Sigmoid colon (tissue), 7 donors: Measurements from ENCODE around the gene ERG. TPM values are rescaled to one million over a fixed set of nuclear protein-coding genes. Genes with fewer than 3 reads are reported as not detected.

Source experiments
- DNase-seq: peaks from one replicate; pipeline ENCODE4 v3.0.0-alpha.2; 2019
- H3K27ac ChIP-seq, 4 donors: fragments of 200-600 bp; sonication (generic); one replicate each; pipeline ENCODE4 v1.5.1; 2016 to 2019; ENCODE audit warnings: mild to moderate bottlenecking in 1 of 4
- H3K27me3 ChIP-seq, 3 donors: fragments of 200-600 bp; sonication (generic); one replicate each; pipeline ENCODE4 v1.5.1; 2019; ENCODE audit warnings: mild to moderate bottlenecking in 1 of 3
- H3K36me3 ChIP-seq, 4 donors: fragments of 200-600 bp; sonication (generic); one replicate each; pipeline ENCODE4 v1.5.1; 2016 to 2019
- H3K4me1 ChIP-seq, 4 donors: fragments of 200-600 bp; sonication (generic); one replicate each; pipeline ENCODE4 v1.5.1; 2017 to 2019
- H3K4me3 ChIP-seq, 4 donors: fragments of 200-600 bp; sonication (generic); one replicate each; pipeline ENCODE4 v1.5.1; 2017 to 2019; ENCODE audit warnings: mild to moderate bottlenecking in 2 of 4, moderate library complexity in 1 of 4
- H3K9me3 ChIP-seq, 4 donors: fragments of 200-600 bp in 3 of 4; sonication (generic) in 3 of 4; one replicate each; pipeline versions ENCODE4 v1.5.1 to v1.6.1; 2013 to 2019
- CTCF ChIP-seq, 4 experiments: fragments of 450-650 bp in 3 of 4; fragments of 200-600 bp in 1 of 4; IDR thresholded peaks; one replicate each; pipeline ENCODE4 v1.5.1; 2016 to 2019; ENCODE audit warnings: antibody characterized with exemption in 4 of 4, mild to moderate bottlenecking in 3 of 4, moderate library complexity in 2 of 4
- EP300 ChIP-seq, 4 donors: sonication (generic); formaldehyde crosslinking; IDR thresholded peaks; one replicate each; pipeline ENCODE4 v1.6.1; 2017; ENCODE audit warnings: antibody characterized with exemption in 4 of 4
- POLR2A ChIP-seq, 2 donors: fragments of 450-650 bp; IDR thresholded peaks; one replicate each; pipeline ENCODE4 v1.6.1; 2016; ENCODE audit warnings: antibody characterized with exemption in 2 of 2, mild to moderate bottlenecking in 2 of 2, moderate library complexity in 2 of 2
- POLR2AphosphoS5 ChIP-seq, 4 donors: sonication (generic); formaldehyde crosslinking; IDR thresholded peaks; one replicate each; pipeline ENCODE4 v1.6.1; 2017; ENCODE audit warnings: antibody characterized with exemption in 4 of 4
- WGBS, 2 donors: extraction: QIAGEN DNeasy Blood & Tissue Kit; methylation state at CpG; one replicate each; pipeline ENCODE4 v1.1.7; 2013; 5-methylcytosine and 5-hydroxymethylcytosine counted together
- intact Hi-C: fragments of 100-400 bp; cut with DNase I; formaldehyde crosslinking; loops from one replicate; pipeline ENCODE4 v1.15.1; 2023
- polyA plus RNA-seq, 3 donors: library from polyadenylated mRNA; stranded (reverse); fragments of 200-250 nt; gene quantifications; one replicate each; pipeline ENCODE4 v1.2.3, GENCODE V29; 2013
- total RNA-seq, 4 donors: library from RNA; depleted of rRNA; stranded (reverse); fragments of >200 nt; gene quantifications; one replicate each; pipeline ENCODE4 v1.1.0, GENCODE V29; 2016
- donor health status: healthy with polysubstance abuse.
- donor health status: Bipolar disorder and iron deficiency.
- donor health status: healthy.

Gene ERG
- total and polyA plus RNA-seq, 7 donors: 1.8 to 6.4 (median 4.1) TPM

- no peak for TF ChIP-seq POLR2AphosphoS5 (IDR thresholded peaks at IDR 0.05)
- no peak for TF ChIP-seq CTCF (IDR thresholded peaks at IDR 0.05)
- no peak for TF ChIP-seq POLR2A (IDR thresholded peaks at IDR 0.05)
- TF ChIP-seq EP300 (IDR thresholded peaks at IDR 0.05): no peak
- Histone ChIP-seq H3K27ac (no peak overlapping the region), H3K4me3 (no peak overlapping the region), H3K9me3 (no peaks in the 10 kb centered on the region), H3K4me1 (no peaks in the 10 kb centered on the region), H3K27me3 (no peaks in the 10 kb centered on the region), H3K36me3 (no peaks in the 10 kb centered on the region)
- intact Hi-C loops: no loop called here
- 72 to 80% methylated on average over 1 of the region's 1 CpG for WGBS, 2 donors
- no peak for DNase-seq
Observed at GRCh38 chr21:38392661-38393060, 105.6 kb downstream of the ERG start.

GRCh38 chr21:38389896-38390295, 108.4 kb downstream of the ERG start:
- 83 to 89% methylated on average over 5 of the region's 5 CpGs for WGBS, 2 donors
- TF ChIP-seq POLR2AphosphoS5 (IDR thresholded peaks at IDR 0.05) (no peak), POLR2A (IDR thresholded peaks at IDR 0.05) (no peak), EP300 (IDR thresholded peaks at IDR 0.05) (no peak), CTCF (IDR thresholded peaks at IDR 0.05) (no peak)
- intact Hi-C loops: no loop called here
- Histone ChIP-seq H3K27me3 (no peaks in the 10 kb centered on the region), H3K4me3 (no peak overlapping the region), H3K4me1 (no peaks in the 10 kb centered on the region), H3K27ac (no peak overlapping the region), H3K36me3 (no peaks in the 10 kb centered on the region), H3K9me3 (no peaks in the 10 kb centered on the region)
- DNase-seq: no peak

- 91 to 92% methylated on average over 2 of the region's 2 CpGs for WGBS, 2 donors
- no peaks in the 10 kb centered on the region for H3K36me3 ChIP-seq
- H3K4me3 ChIP-seq: no peak overlapping the region
- intact Hi-C loops: no loop called here
- DNase-seq: no peak
- H3K9me3 ChIP-seq: no peaks in the 10 kb centered on the region
- no peak for TF ChIP-seq EP300 (IDR thresholded peaks at IDR 0.05)
- TF ChIP-seq CTCF (IDR thresholded peaks at IDR 0.05): no peak
- TF ChIP-seq POLR2AphosphoS5 (IDR thresholded peaks at IDR 0.05): no peak
- no peak for TF ChIP-seq POLR2A (IDR thresholded peaks at IDR 0.05)
- no peaks in the 10 kb centered on the region for H3K27me3 ChIP-seq
- no peak overlapping the region for H3K27ac ChIP-seq
- H3K4me1 ChIP-seq: peaks cover 0 to under 1% (median 0%) of the 10 kb centered on the region in 4 donors
Observed at GRCh38 chr21:38389354-38389676, 109.0 kb downstream of the ERG start.

- H3K4me1 ChIP-seq: peaks cover 0 to 5% (median 0%) of the 10 kb centered on the region in 4 donors
- no peaks in the 10 kb centered on the region for H3K27me3 ChIP-seq
- 80 to 82% methylated on average over 5 of the region's 5 CpGs for WGBS, 2 donors
- no peak overlapping the region for H3K4me3 ChIP-seq
- no peak for DNase-seq
- no peaks in the 10 kb centered on the region for H3K9me3 ChIP-seq
- intact Hi-C loops: no loop called here
- no peaks in the 10 kb centered on the region for H3K36me3 ChIP-seq
- no peak overlapping the region for H3K27ac ChIP-seq
- TF ChIP-seq CTCF (IDR thresholded peaks at IDR 0.05) (no peak), POLR2AphosphoS5 (IDR thresholded peaks at IDR 0.05) (no peak), EP300 (IDR thresholded peaks at IDR 0.05) (no peak), POLR2A (IDR thresholded peaks at IDR 0.05) (no peak)
Observed at GRCh38 chr21:38388647-38389353, 109.5 kb downstream of the ERG start.

- H3K36me3 ChIP-seq: no peaks in the 10 kb centered on the region
- no peaks in the 10 kb centered on the region for H3K9me3 ChIP-seq
- no peak for DNase-seq
- H3K27ac ChIP-seq: no peak overlapping the region
- 95 to 98% methylated on average over 1 of the region's 1 CpG for WGBS, 2 donors
- H3K27me3 ChIP-seq: no peaks in the 10 kb centered on the region
- TF ChIP-seq EP300 (IDR thresholded peaks at IDR 0.05) (no peak), POLR2A (IDR thresholded peaks at IDR 0.05) (no peak), POLR2AphosphoS5 (IDR thresholded peaks at IDR 0.05) (no peak), CTCF (IDR thresholded peaks at IDR 0.05) (no peak)
- H3K4me3 ChIP-seq: no peak overlapping the region
- peaks cover 0 to 5% (median 0%) of the 10 kb centered on the region in 4 donors for H3K4me1 ChIP-seq
- intact Hi-C loops: no loop called here
Observed at GRCh38 chr21:38388203-38388602, 110.1 kb downstream of the ERG start.
